Suppressor macrophage (primary cell): ENCODE data around the gene GLOD4.
"Not testable (repeated sequence)": the region's sequence is repeated elsewhere in the genome, so short reads cannot be mapped to it uniquely, and the experiment has no call there.

Experiments
- DNase-seq, 4 experiments: peaks; one replicate each; pipeline ENCODE4 v3.0.0-alpha.2; 2020 to 2022
- total RNA-seq, 17 experiments: gene quantifications; one replicate each; lab custom pipeline; 2026; ENCODE audit warnings: mixed read lengths in 6 of 17, inconsistent platforms in 3 of 17; lab: John Stamatoyannopoulos, UW

GLOD4 gene, protein sequence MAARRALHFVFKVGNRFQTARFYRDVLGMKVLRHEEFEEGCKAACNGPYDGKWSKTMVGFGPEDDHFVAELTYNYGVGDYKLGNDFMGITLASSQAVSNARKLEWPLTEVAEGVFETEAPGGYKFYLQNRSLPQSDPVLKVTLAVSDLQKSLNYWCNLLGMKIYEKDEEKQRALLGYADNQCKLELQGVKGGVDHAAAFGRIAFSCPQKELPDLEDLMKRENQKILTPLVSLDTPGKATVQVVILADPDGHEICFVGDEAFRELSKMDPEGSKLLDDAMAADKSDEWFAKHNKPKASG
- total RNA-seq: 21.6 to 72.2 (median 55.4) reads per million in 17 experiments

DNA sequence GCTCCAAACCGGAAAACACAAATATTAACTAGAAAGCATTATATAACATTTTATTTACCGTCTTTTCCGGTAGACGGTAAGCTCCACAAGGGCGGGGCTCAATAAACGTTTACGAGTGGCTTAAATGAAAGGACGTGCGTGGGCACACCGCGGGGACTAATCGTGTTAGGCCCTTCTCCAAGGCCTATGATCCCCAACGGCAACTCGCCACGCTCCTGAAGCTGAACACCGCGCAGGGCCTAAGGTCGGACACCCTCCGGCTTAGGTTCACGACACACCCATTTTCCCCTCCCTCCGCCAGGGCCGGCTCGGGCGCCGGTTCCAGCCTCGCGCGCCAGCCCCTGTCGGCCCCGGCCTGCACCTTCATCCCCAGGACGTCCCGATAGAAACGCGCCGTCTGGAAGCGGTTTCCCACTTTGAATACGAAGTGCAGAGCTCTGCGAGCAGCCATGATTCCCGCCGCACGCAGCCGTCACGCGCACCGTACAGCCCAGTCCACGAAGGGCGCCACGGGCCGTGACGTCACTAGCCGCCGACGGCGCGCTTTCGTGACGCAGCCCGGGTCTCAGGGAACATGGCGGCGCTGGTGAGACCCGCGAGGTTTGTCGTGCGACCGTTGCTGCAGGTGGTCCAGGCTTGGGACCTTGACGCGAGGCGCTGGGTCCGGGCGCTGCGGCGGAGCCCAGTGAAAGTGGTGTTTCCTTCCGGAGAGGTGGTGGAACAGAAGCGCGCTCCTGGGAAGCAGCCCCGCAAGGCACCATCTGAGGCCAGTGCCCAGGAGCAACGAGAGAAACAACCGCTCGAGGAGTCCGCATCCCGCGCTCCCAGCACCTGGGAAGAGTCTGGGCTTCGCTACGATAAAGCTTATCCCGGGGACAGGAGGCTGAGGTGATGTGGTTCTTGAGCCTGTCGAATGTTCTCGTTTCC is at the start of gene GLOD4, which contains the start of gene MRM3:
Gene GLOD4 (minus strand): TSS at position 476 of the 927 bp plus-strand sequence. CDS start 25 bp downstream, at position 451.
Gene MRM3 (plus strand): TSS at position 549 of the 927 bp plus-strand sequence. CDS start 26 bp downstream, at position 575.
- peak; percentile 94 to 98 (median 97) for DNase-seq

DNA sequence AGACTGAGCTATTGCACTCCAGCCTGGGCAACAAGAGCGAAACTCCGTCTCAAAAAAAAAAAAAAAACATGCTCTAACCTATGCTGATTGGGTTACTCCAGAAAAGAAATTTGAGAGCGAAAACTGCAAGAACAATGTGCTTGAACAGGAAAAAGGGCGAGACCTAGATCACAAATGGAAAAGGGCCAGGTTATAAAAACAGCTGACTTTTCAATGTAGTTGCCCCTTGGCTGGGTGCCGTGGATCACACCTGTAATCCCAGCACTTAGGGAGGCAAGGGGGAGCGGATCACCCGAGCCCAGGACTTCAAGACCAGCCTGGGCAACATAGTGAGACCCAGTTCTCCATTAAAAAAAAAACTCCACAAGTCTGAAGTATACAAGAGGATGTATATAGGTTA is 48.9 kb upstream of the GLOD4 start:
- no peak for DNase-seq

DNA sequence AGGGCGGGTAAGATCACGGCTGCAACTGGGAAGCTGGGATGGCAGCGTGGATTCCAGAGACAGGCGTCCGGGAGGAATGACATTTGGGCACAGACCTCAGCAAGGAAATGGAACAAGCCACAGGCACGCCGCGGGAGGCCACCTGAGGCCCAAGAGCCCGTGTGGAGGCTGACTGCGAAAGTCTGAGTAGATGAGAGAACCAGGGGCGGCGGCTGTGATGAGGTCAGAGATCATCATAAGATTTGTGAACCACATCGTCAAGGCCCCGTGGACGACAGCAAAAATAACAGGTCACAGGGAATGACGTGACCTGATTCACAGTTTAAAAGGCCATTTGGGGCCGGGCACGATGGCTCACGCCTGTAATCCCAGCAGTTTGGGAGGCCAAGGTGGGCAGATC is 48.3 kb upstream of the GLOD4 start:
- no peak for DNase-seq

DNA sequence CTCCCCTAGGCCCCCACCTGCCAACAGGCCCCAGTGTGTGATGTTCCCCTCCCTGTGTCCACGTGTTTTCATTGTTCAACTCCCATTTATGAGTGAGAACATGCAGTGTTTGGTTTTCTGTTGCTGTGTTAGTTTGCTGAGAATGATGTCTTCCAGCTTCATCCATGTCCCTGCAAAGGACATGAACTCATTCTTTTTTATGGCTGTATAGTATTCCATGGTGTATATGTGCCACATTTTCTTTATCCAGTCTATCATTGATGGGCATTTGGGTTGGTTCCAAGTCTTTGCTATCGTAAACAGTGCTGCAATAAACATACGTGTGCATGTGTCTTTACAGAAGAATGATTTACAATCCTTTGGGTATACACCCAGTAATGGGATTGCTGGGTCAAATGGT is 47.5 kb upstream of the GLOD4 start:
- not testable (repeated sequence) for DNase-seq

DNA sequence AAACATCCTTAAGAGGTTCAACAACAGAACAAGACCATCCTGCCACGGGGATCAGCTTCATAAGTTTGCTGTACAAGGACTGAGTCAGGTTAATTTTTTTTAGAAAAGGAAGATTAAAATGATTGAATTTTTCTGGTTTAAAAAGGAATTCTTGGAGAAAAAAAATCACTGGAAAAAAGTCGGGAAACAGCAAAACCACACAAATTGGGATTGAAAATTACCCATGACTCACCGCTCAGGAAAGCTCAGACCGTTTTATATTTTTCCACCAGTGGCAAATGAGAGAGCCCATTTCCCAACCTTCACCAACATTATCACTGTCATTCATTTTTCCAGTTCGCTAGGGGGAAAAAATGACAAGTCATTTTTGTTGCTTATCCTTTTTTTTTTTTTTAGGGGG is 46.7 kb upstream of the GLOD4 start:
- DNase-seq: no peak

DNA sequence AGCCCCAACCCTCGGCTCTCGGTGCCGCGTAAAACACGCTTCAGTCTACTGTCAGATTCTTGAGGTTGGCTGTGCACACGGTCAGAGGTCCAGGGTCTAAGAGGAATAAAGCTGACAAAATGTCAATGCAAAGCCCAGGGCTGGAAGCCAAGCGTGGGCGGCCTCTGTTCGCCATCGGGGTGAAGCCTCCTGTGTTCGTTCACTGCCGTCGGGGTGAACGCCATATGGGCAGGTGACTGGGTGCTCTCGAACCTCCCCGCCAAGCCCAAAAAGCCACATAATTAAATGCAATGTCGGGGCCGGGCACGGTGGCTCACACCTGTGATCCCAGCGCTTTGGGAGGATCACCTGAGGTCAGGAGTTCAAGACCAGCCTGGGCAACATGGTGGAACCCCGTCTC is 44.7 kb upstream of the GLOD4 start:
- DNase-seq: no peak

DNA sequence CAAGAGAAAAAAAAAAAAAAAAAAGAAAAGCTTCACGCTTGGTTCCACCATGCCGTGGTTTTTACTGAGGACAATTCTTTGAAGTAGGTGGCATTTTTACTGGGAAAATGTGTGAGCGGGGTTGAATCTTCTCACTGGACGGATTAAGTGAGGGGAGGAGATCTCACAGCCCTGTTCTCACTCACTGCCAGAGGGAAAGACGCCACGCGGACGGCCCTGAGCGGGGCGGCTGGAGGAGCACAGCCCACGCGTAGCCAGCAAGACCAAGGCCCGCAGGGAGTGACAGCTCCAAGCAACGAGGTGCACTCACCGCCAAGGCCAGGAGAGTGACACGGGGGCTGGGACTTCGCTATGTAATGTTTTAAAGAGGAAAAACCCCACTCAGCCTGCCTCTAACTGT is 43.1 kb upstream of the GLOD4 start:
- no peak for DNase-seq

DNA sequence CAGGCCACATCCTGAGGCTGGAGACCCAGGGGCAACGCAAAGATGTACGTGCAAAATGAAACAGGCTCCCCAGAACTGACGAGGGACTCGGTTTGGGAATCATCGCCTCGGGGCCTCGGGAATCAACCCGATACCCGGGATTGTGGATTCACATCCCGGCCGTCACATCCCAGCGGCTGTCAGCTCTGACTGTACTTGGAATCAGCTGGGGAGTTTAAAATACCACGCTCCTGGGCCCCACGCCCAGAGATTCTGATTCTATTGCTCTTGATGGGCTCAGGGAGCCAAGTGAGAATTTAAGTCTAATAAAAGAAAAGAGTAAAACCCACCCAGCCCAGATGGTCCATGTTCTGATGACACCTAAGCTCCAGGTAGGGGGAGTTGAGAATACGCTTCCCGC is 42.3 kb upstream of the GLOD4 start:
- DNase-seq: no peak

DNA sequence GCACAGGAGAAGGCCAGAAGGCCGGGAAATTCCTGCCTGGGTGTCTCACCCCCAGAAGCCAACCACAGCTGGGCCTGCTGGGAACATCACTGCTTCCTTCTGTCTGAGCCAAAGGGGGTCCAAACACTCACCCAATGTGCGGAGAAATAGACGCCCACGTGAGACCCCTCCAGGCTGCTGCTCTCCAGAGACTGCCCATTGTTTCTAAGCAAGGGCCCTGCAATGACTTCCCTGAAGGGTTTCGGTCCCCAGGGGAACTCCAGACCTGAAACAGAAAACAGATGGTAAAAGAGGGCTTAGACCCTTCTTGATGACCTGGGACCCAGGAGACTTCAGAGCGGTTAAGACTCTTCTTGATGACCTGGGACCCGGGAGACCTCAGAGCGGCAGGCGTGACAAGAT is 41.4 kb upstream of the GLOD4 start:
- no peak for DNase-seq

DNA sequence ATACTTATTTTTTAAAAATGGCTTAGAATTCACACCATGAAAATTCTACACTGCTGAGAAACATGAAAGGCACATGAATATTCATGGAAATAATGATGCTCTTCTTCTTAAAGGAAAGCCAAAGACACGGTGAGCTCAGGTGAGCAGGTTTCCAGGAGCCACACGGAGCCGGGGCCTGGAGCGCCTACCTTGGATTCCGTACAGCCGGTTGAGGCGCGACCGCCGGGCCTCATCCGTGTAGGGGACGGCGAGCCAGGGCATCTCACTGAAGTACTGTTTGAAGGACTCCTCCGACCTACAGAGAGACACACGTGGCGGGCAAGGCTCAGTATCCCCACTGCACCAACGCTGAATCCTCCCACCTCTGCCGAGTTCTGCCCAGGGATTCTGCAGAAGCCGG is 37.2 kb upstream of the GLOD4 start:
- DNase-seq: no peak

DNA sequence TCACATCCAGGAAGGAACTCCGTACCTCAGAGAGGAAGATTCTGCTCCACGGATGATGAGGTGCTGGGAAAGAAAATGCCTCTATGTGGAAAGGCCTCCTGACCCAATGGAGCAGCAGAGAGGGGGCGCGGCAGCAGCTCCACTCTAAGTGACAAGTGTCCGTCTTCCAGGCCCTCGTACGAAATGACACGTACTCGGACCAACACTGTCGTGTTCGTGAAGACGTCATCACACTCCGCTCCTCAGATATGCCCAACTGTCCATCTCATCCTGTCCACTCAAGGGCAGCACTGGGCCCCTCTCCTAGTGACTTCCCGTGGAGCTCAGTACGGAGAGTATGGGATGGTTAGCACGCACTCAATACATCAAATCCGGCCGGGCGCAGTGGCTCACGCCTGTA is 32.3 kb upstream of the GLOD4 start:
- no peak for DNase-seq

DNA sequence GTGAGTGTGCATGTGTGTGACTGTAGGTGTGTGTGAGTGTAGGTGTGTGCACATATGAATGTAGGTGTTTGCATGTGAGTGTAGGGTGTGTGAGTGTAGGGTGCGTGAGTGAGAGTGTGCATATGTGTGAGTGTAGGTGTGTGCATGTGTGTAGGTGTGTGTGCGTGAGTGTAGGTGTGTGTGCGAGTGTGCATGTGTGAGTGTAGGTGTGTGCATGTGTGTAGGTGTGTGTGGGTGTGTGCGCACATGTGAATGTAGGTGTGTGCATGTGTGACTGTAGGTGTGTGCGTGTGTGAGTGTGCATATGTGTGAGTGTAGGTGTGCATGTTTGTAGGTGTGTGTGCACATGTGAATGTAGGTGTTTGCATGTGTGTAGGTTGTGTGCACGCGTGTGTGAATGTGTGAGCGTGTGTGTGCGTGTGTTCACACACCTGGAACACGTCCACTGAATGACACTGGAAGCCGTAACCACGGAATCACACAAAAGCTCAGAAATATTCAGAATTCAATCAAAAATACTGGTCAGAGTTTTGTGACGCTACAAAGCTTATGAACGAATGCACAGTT is 30.6 kb upstream of the GLOD4 start:
- DNase-seq: no peak

DNA sequence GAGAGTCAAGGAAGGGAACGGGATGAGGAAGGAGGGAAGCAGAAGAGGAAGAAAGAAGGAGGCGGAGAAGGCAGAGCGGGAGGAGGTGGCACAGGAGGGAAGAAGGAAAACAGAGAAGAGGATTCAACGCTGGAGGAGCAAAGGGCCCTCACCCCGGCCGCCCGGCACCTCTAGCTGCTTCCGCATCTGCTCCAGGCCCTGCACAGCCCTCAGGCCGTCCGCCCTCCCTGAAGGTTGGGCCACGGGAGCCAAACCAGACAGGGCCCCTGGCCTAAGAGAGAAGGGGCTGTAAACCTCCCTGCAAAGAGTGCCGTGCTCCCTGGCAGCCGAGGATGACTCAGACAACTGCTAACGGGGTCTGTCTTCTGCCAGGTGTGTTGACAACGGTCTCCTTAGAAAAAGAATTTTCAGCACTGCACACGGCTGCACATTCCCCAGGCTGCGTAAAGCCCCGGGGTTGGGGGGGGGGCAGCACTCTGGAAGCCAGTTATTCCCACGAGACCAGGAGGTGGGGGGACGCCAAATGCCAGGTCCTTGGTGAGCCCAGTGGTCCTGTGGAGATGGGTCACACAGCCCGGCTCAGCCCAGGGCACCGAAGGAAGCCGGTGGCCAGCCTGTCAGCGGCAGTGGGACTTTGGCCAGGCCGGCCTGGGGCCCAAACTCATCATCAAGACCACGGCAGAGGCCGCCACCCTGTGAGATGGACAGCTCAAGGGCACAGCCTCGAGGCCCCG is 29.1 kb upstream of the GLOD4 start:
- DNase-seq: no peak

DNA sequence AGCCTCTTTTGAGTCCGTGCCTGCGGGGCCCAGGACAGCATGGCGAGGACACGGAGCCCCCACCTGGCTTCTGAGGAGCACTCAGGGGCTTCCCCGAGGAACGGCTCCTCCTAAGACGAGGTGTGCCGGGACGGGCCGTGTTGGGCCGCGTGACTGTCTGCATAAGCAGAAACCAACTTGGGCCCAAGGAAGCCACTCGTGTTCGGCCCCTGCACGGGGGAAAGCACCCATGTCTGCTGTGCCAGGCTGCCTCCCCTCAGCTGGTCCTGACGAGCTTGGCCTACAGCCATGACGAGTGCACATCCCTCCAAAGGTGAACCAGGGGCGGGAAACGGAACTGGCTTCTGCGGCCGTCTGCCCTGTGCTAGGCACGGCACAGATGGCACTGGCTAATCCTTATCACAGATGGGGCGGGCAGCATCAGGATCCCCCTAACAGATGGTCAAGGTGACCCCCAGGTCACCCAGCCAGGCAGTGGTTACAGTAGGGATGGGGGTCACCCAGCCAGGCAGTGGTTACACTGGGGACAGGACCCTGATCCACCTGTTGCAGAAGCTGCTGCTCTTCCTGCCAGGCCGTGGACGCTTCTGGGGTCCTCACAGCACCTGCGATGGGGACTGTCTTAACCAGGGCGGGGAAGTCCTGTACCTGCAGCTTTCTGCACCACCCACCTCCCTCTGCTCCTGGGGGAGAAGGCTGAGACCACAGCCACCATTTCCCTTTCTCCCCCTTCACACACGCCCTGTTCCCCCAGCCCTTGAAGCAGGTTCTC is 25.6 kb upstream of the GLOD4 start:
- DNase-seq: no peak

DNA sequence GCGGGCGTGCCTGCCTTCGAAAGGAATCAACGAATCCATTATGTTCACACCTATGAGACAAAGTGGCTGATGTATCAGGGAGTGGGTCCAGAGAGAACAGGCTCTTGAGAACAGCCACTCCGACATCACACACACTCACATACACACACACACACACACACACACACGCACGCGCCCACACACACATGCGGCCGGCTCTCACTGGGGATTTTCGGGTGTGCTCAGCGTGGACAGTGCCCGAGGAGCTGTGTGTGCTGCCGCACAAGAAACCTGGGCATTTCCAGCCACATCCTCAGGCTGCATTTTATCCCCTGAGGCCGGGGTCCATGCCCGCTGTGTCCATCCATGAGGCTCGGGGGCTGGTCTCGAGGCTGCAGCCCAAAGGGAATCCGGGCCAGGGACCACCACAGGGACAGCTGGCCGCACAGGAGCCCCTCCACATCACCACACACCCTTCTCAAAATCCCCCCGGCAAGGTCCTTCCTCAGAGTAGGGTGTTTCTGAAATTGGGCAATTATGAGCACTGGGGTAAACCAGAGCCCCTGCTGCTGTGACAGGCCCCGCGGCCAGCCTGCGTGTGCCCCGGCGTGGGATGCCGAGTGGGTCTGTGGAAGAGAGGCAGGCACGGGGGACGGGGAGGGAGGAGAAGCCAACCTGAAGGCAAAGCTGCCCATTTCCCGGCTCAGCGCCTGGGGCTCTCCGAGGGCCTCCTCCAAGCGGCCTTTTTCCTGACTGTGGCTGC is 24.9 kb upstream of the GLOD4 start:
- DNase-seq: no peak

DNA sequence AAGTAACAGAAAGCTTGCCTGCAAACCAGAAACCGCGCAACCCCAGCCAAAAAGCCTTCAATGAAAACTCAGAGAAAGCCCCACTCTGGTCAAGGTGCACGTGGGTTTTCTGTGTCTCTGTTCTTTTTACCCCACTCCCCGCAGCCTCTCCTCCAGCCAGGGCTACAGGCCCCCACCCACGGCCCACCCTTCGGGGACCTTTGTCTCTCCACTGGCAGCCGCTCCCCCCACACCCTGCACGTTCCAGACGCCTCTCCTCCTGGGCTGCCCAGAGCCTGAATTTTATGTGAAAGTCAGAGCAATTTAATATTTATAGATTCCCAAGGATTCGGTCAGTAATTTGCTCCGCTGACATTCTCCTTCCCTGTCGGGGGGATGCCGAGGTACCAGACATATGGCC is 24.3 kb upstream of the GLOD4 start:
- no peak for DNase-seq

DNA sequence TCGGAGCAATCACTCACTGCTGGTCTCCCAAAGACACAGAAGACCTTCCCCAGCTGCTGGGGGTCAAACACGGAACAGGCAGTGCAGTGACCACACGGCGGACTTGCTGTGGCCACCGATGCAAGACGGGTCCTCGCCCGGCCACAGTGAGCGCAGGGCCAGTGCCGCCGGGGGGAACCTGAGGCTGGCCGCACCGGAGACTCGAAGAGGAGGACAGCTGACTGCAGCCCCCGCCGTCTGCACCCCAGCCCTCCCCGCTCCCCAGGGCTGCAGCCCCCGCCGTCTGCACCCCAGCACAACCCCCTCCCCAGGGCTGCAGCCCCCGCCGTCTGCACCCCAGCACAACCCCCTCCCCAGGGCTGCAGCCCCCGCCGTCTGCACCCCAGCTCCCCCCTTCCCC is 23.8 kb upstream of the GLOD4 start:
- DNase-seq: not testable (repeated sequence)

DNA sequence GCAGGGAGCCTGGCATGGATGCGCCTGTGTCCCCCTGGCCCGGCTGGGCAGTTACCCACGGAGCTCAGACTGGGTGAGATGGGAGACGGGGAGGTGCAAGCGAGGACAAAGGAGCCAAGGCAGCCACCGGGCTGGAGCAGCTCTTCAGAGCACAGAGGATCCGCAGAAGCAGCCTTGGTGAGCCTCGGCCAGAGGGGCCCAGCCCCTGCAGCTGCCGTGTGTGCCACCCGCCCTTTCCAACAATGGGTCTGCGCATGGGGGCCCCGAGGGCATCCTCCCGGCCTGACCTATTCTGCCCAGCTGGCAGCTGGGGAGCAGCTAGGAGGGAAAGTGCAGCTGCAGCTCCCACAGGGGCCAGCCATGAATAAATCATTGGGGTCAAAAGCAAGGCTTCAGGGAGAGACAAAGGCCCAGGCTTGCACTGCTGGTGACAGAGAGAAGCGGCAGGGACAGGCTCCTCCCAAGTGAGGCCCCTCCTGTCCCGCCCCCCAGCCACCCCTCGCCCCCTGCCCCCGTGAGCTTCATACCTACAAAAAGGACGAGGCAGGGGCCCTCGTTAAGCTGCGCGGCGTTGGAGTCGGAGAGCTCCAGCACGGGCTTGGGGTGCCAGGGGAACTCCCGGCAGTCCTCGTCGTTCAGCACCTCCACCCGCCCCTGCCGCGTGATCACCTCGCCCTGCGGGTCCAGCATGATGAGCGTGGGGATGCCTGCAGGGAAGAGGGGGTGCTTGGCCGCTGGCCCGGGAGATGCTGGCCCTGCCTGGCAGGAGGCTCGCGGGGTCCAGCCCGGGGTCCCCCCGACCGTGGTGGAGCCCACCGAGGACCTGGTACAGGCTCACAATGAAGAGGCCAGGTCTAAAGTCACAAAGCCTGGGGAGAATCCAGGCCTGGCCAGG is 22.7 kb upstream of the GLOD4 start:
- no peak for DNase-seq

DNA sequence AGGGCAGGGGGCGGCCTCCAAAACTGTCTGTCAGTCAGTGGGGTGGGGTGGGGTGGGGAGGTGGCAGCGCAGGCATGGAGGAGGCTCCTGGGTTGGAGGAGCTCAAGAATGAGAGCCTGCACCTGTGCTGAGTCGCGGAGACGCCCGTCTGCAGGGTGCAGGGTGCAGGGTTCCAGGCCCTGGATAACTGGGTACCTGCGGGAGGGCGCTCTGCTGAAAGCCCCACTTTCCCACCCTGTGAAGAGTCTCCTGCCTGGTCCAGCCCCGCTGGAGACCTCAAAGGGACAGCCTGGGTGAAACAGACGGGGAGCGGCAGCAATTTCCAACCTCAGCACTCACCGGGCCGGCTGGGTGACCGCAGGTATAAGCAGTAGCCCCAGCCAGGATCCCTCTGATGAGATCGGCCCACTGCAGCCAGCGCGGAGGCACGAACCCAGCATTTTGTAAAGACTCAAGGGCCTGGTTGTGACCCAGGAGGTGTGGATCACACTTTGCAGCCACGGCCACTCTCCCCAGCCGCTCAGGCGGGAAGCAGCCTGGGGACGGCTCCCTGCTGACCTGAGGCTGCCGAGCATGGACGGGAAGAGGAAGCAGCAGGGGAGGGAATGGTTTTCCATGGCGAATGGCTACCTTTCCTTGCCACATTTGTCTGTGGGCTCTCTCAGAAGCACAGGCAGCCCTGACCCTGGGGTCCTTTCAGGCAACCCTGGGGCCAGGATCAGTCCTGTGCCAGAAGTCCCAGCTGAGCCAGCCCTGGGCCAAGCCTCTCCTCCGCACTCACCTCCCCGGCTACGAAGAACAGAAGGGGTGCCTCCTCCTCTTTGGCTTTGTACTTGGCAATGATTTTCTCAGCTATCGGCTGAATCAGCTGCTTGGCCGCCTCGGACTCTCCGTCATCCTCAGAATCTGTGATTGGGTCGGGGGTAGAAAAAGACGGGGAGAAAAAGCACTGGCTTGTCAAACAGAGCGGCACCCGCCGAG is 21.1 kb upstream of the GLOD4 start:
- no peak for DNase-seq
